GM12878 (cell line): ENCODE data around the gene CCBE1. TPM values are rescaled to one million over a fixed set of nuclear protein-coding genes. Genes with fewer than 3 reads are reported as not detected.

Experiments used
- ATAC-seq: fragments of 200-7000 bp; cut with Tn5 transposase; 3 replicates; pipeline ENCODE4 v1.9.1; 2020; ENCODE audit warnings: mild to moderate bottlenecking, moderate library complexity
- BruUV-seq: library from RNA; stranded (reverse); fragments of 400-500 nt; replicated peaks from 2 replicates; lab custom pipeline; 2021; lab: Mats Ljungman, UMichigan
- CTCF ChIA-PET: fragments of 300-600 bp; sonication (Branson Sonifier 250); formaldehyde crosslinking; extraction: SDS; loops from one replicate; lab custom pipeline; 2021; ENCODE audit warnings: inconsistent platforms; lab: Yijun Ruan, JAX
- POLR2A ChIA-PET: fragments of 350-600 bp; formaldehyde crosslinking; extraction: SDS; loops from one replicate; lab custom pipeline; 2021; ENCODE audit warnings: inconsistent platforms; lab: Charles Lee
- RAD21 ChIA-PET: fragments of 300-600 bp; sonication (Branson Sonifier 250); formaldehyde crosslinking; loops from one replicate; lab custom pipeline; 2023; ENCODE audit warnings: antibody characterized with exemption; ENCODE audit not compliant: unreplicated experiment; lab: Charles Lee
- SMC1A ChIA-PET: fragments of 300-600 bp; sonication (Branson Sonifier 250); formaldehyde crosslinking; loops from one replicate; lab custom pipeline; 2023; ENCODE audit not compliant: unreplicated experiment, uncharacterized antibody; lab: Charles Lee
- DNase-seq: peaks from one replicate; pipeline ENCODE4 v3.0.0-alpha.2; 2011; ENCODE audit warnings: low read depth, low spot score
- FAIRE-seq: peaks from 3 replicates; lab custom pipeline; 2011; peaks lifted over from hg19 to GRCh38; lab: Jason Lieb, UNC
- H2AFZ ChIP-seq: 2 replicates; pipeline ENCODE4 v1.6.0; 2011; ENCODE audit warnings: low read depth, low read length, control low read depth; ENCODE audit not compliant: control insufficient read depth
- H3K27ac ChIP-seq: 2 replicates; pipeline ENCODE4 v1.5.1; 2011; ENCODE audit warnings: control low read depth; ENCODE audit not compliant: control insufficient read depth, insufficient read depth
- H3K27me3 ChIP-seq, 2 experiments: replicated peaks in 1 of 2; 2 replicates each; pipeline versions ENCODE4 v1.6.0 to v1.6.1; 2011; ENCODE audit warnings: low read length in 1 of 2; ENCODE audit not compliant: control insufficient read depth in 2 of 2, insufficient read depth in 2 of 2
- H3K36me3 ChIP-seq, 2 experiments: 2 replicates each; pipeline ENCODE4 v1.5.1; 2011; ENCODE audit warnings: low read length in 1 of 2; ENCODE audit not compliant: control insufficient read depth in 2 of 2, insufficient read depth in 2 of 2
- H3K4me1 ChIP-seq: 2 replicates; pipeline ENCODE4 v1.6.1; 2011; ENCODE audit warnings: mild to moderate bottlenecking, low read length, moderate library complexity, mixed read lengths; ENCODE audit not compliant: control insufficient read depth, insufficient read depth
- H3K4me2 ChIP-seq: 2 replicates; pipeline ENCODE4 v1.6.0; 2011; ENCODE audit warnings: control low read depth; ENCODE audit not compliant: control insufficient read depth, insufficient read depth
- H3K4me3 ChIP-seq: fragments of 200-600 bp; sonication (generic); 2 replicates; pipeline ENCODE4 v1.5.1; 2016
- H3K79me2 ChIP-seq: 2 replicates; pipeline ENCODE4 v1.6.0; 2011; ENCODE audit warnings: low read length; ENCODE audit not compliant: control insufficient read depth, insufficient read depth
- H3K9ac ChIP-seq: 2 replicates; pipeline ENCODE4 v1.8.0; 2011; ENCODE audit warnings: low read length, control low read depth, mixed read lengths; ENCODE audit not compliant: control insufficient read depth, insufficient read depth
- H3K9me3 ChIP-seq: replicated peaks from 3 replicates; pipeline ENCODE4 v1.5.1; 2011; ENCODE audit warnings: mild to moderate bottlenecking, low read length; ENCODE audit not compliant: control insufficient read depth, insufficient read depth
- H4K20me1 ChIP-seq: 2 replicates; pipeline ENCODE4 v1.6.0; 2011; ENCODE audit not compliant: control insufficient read depth, insufficient read depth
- IRF4 ChIP-seq: IDR thresholded peaks from 2 replicates; pipeline ENCODE4 v1.6.1; 2011; ENCODE audit warnings: low read depth, low read length
- LARP7 ChIP-seq: fragments of 450-650 bp; IDR thresholded peaks from 2 replicates; pipeline ENCODE4 v1.6.1; 2017; ENCODE audit warnings: mild to moderate bottlenecking
- MAX ChIP-seq: IDR thresholded peaks from 2 replicates; pipeline ENCODE4 v1.6.1; 2012; ENCODE audit warnings: low read depth, low read length, improper control_type of control experiment
- MXI1 ChIP-seq: fragments of 150-350 bp; IDR thresholded peaks from 2 replicates; pipeline ENCODE4 v1.6.1; 2011; ENCODE audit warnings: low read depth, mild to moderate bottlenecking, inconsistent platforms, low read length, improper control_type of control experiment
- NFYA ChIP-seq: IDR thresholded peaks from 2 replicates; pipeline ENCODE4 v1.6.1; 2011; ENCODE audit warnings: low read depth, mild to moderate bottlenecking, low read length, improper control_type of control experiment, borderline replicate concordance
- SP1 ChIP-seq: IDR thresholded peaks from one replicate; pipeline ENCODE4 v1.6.1; 2011; ENCODE audit warnings: low read depth, low read length
- in situ Hi-C: fragments of 300-500 bp; cut with MboI; formaldehyde crosslinking; loops from 9 replicates; pipeline ENCODE4 v1.14.3; 2018; ENCODE audit warnings: mixed read lengths
- intact Hi-C: fragments of 100-400 bp; cut with micrococcal nuclease; formaldehyde crosslinking; loops from one replicate; pipeline ENCODE4 v1.14.2; 2022; ENCODE audit not compliant: unreplicated experiment
- polyA plus RNA-seq, 11 experiments: library from polyadenylated mRNA; depleted of rRNA in 4 of 11; unstranded in 6 of 11; stranded (reverse) in 5 of 11; fragments of >200 nt; fragmentation: Nextera tagmentation in 4 of 11; fragmentation: Illumina TruSeq in 1 of 11; extraction: Ambion mirVana in 4 of 11; extraction: Trizol in 1 of 11; gene quantifications; 1 replicate in 1 of 11; 2 replicates in 10 of 11; pipeline versions ENCODE4 v1.2.1 to v1.2.3, GENCODE V29; 2011 to 2016; ENCODE audit warnings: inconsistent platforms in 2 of 11, missing spikeins in 2 of 11, low read depth in 1 of 11
- total RNA-seq, 4 experiments: library from RNA; depleted of rRNA in 3 of 4; stranded (reverse); fragments of >200 nt in 3 of 4; fragmentation: Illumina TruSeq in 1 of 4; extraction: Trizol in 1 of 4; gene quantifications; 2 replicates each; pipeline versions ENCODE4 v1.2.1 to v1.2.3, GENCODE V29; 2013 to 2021

The CCBE1 gene
- total and polyA plus RNA-seq, 10 of the 15 experiments (the other 5 are each of a cell fraction or from before 2014, with no cell fraction given), result 0.03 to 0.49 (median 0.04) TPM; not detected in 7

GRCh38 chr18:59509481-59510442 is 187.5 kb downstream of the CCBE1 start (continued):
- no peak for TF ChIP-seq NFYA
- TF ChIP-seq, all 136 proteins: peak for 0

GRCh38 chr18:59505356-59505755 is 191.9 kb downstream of the CCBE1 start:
- SMC1A ChIA-PET, result no interaction called here
- Histone ChIP-seq H3K36me3 (no peaks in the 10 kb centered on the region), H3K79me2 (no peaks in the 10 kb centered on the region), H4K20me1 (no peaks in the 10 kb centered on the region), H3K9me3 (no peaks in the 10 kb centered on the region), H3K9ac (no peak overlapping the region), H3K4me1 (no peaks in the 10 kb centered on the region), H3K27me3 (no peaks in the 10 kb centered on the region; a peak in 1 of 4 replicates), H2AFZ (no peak overlapping the region), H3K4me2 (no peak overlapping the region), H3K27ac (no peak overlapping the region), H3K4me3 (no peak overlapping the region)
- FAIRE-seq (no peak), ATAC-seq (no peak), DNase-seq (no peak)
- no TSS peak for BruUV-seq
- POLR2A ChIA-PET, result no interaction called here
- in situ Hi-C loops (no loop called here), intact Hi-C loops (no loop called here)
- TF ChIP-seq LARP7 (no peak), MXI1 (no peak), MAX (no peak), SP1 (no peak), IRF4 (no peak)
- RAD21 ChIA-PET, result no interaction called here
- CTCF ChIA-PET, result interaction anchor here (0.9 to 1.1 kb wide), 2 partner anchors 46 to 197 kb away, joined by 3 to 4 read pairs; no protein-coding TSS in a partner anchor
